Measurements from ENCODE around the gene FAM151B.
"Not testable (repeated sequence)": the region's sequence is repeated elsewhere in the genome, so short reads cannot be mapped to it uniquely, and the experiment has no call there.

The FAM151B gene

GRCh38 chr5:80576383-80576782, 88.5 kb downstream of the FAM151B start:
- Histone ChIP-seq H3K79me2 (ENCODE audit: insufficient read depth, low read length) (no peaks in the 10 kb centered on the region), H3K4me1 (ENCODE audit: insufficient read depth, low read length, poor library complexity, severe bottlenecking) (no peaks in the 10 kb centered on the region), H3F3A (ENCODE audit: low read depth) (no peaks in the 10 kb centered on the region), H3K9ac (ENCODE audit: low read depth, low read length, poor library complexity, severe bottlenecking) (no peak overlapping the region), H3K9me2 (replicated peaks; ENCODE audit: low read depth, low read length) (no peaks in the 10 kb centered on the region), H3K36me3 (ENCODE audit: insufficient read depth, low read length) (no peaks in the 10 kb centered on the region), H3K4me2 (ENCODE audit: low read depth, low read length, poor library complexity, severe bottlenecking) (no peak overlapping the region), H3K4me3 (ENCODE audit: low read length, poor library complexity, severe bottlenecking) (no peak overlapping the region), H2AFZ (ENCODE audit: low read length) (no peak overlapping the region), H4K20me1 (ENCODE audit: insufficient read depth, low read length, poor library complexity, severe bottlenecking) (no peaks in the 10 kb centered on the region), H3K9me3 (ENCODE audit: insufficient read depth, low read depth, low read length) (no peaks in the 10 kb centered on the region), H3K27me3 (ENCODE audit: insufficient read depth, low read length, poor library complexity, severe bottlenecking) (no peaks in the 10 kb centered on the region)
- TF ChIP-seq EZH2phosphoT487 (IDR thresholded peaks at IDR 0.05; ENCODE audit: borderline replicate concordance) (no peak), CTCF (conservative IDR thresholded peaks at IDR 0.05; ENCODE audit: low read length) (no peak)

GRCh38 chr5:80577707-80578106, 89.8 kb downstream of the FAM151B start:
- H3K9me2 ChIP-seq (replicated peaks; ENCODE audit: low read depth, low read length), result no peaks in the 10 kb centered on the region
- H3K4me1 ChIP-seq (ENCODE audit: insufficient read depth, low read length, poor library complexity, severe bottlenecking), result no peaks in the 10 kb centered on the region
- H3K9ac ChIP-seq (ENCODE audit: low read depth, low read length, poor library complexity, severe bottlenecking), result no peak overlapping the region
- H4K20me1 ChIP-seq (ENCODE audit: insufficient read depth, low read length, poor library complexity, severe bottlenecking), result no peaks in the 10 kb centered on the region
- no peaks in the 10 kb centered on the region for H3K79me2 ChIP-seq (ENCODE audit: insufficient read depth, low read length)
- TF ChIP-seq CTCF (conservative IDR thresholded peaks at IDR 0.05; ENCODE audit: low read length) (no peak), EZH2phosphoT487 (IDR thresholded peaks at IDR 0.05; ENCODE audit: borderline replicate concordance) (no peak)
- no peaks in the 10 kb centered on the region for H3F3A ChIP-seq (ENCODE audit: low read depth)
- H2AFZ ChIP-seq (ENCODE audit: low read length), result no peak overlapping the region
- H3K9me3 ChIP-seq (ENCODE audit: insufficient read depth, low read depth, low read length), result no peaks in the 10 kb centered on the region
- H3K27me3 ChIP-seq (ENCODE audit: insufficient read depth, low read length, poor library complexity, severe bottlenecking), result no peaks in the 10 kb centered on the region
- no peak overlapping the region for H3K4me3 ChIP-seq (ENCODE audit: low read length, poor library complexity, severe bottlenecking)
- H3K36me3 ChIP-seq (ENCODE audit: insufficient read depth, low read length), result no peaks in the 10 kb centered on the region
- no peak overlapping the region for H3K4me2 ChIP-seq (ENCODE audit: low read depth, low read length, poor library complexity, severe bottlenecking)

GRCh38 chr5:80579050-80579449, 91.2 kb downstream of the FAM151B start:
- no peak overlapping the region for H3K4me3 ChIP-seq (ENCODE audit: low read length, poor library complexity, severe bottlenecking)
- H3F3A ChIP-seq (ENCODE audit: low read depth), result no peaks in the 10 kb centered on the region
- H4K20me1 ChIP-seq (ENCODE audit: insufficient read depth, low read length, poor library complexity, severe bottlenecking), result no peaks in the 10 kb centered on the region
- H3K9me3 ChIP-seq (ENCODE audit: insufficient read depth, low read depth, low read length), result no peaks in the 10 kb centered on the region
- H3K4me2 ChIP-seq (ENCODE audit: low read depth, low read length, poor library complexity, severe bottlenecking), result no peak overlapping the region
- TF ChIP-seq EZH2phosphoT487 (IDR thresholded peaks at IDR 0.05; ENCODE audit: borderline replicate concordance) (no peak), CTCF (conservative IDR thresholded peaks at IDR 0.05; ENCODE audit: low read length) (no peak)
- H3K4me1 ChIP-seq (ENCODE audit: insufficient read depth, low read length, poor library complexity, severe bottlenecking), result no peaks in the 10 kb centered on the region
- H2AFZ ChIP-seq (ENCODE audit: low read length), result no peak overlapping the region
- H3K27me3 ChIP-seq (ENCODE audit: insufficient read depth, low read length, poor library complexity, severe bottlenecking), result no peaks in the 10 kb centered on the region
- H3K36me3 ChIP-seq (ENCODE audit: insufficient read depth, low read length), result no peaks in the 10 kb centered on the region
- no peaks in the 10 kb centered on the region for H3K9me2 ChIP-seq (replicated peaks; ENCODE audit: low read depth, low read length)
- no peak overlapping the region for H3K9ac ChIP-seq (ENCODE audit: low read depth, low read length, poor library complexity, severe bottlenecking)
- no peaks in the 10 kb centered on the region for H3K79me2 ChIP-seq (ENCODE audit: insufficient read depth, low read length)

GRCh38 chr5:80580291-80580690, 92.4 kb downstream of the FAM151B start:
- H2AFZ ChIP-seq (ENCODE audit: low read length); H3K9me3 ChIP-seq (ENCODE audit: insufficient read depth, low read depth, low read length); H3K9ac ChIP-seq (ENCODE audit: low read depth, low read length, poor library complexity, severe bottlenecking); H4K20me1 ChIP-seq (ENCODE audit: insufficient read depth, low read length, poor library complexity, severe bottlenecking); H3K4me2 ChIP-seq (ENCODE audit: low read depth, low read length, poor library complexity, severe bottlenecking); H3K9me2 ChIP-seq (replicated peaks; ENCODE audit: low read depth, low read length); H3K27me3 ChIP-seq (ENCODE audit: insufficient read depth, low read length, poor library complexity, severe bottlenecking); H3K36me3 ChIP-seq (ENCODE audit: insufficient read depth, low read length); H3K4me1 ChIP-seq (ENCODE audit: insufficient read depth, low read length, poor library complexity, severe bottlenecking); H3F3A ChIP-seq (ENCODE audit: low read depth); H3K4me3 ChIP-seq (ENCODE audit: low read length, poor library complexity, severe bottlenecking); H3K79me2 ChIP-seq (ENCODE audit: insufficient read depth, low read length): not testable (repeated sequence)
